ENCODE data around the gene USH1G.

The USH1G gene

DNA sequence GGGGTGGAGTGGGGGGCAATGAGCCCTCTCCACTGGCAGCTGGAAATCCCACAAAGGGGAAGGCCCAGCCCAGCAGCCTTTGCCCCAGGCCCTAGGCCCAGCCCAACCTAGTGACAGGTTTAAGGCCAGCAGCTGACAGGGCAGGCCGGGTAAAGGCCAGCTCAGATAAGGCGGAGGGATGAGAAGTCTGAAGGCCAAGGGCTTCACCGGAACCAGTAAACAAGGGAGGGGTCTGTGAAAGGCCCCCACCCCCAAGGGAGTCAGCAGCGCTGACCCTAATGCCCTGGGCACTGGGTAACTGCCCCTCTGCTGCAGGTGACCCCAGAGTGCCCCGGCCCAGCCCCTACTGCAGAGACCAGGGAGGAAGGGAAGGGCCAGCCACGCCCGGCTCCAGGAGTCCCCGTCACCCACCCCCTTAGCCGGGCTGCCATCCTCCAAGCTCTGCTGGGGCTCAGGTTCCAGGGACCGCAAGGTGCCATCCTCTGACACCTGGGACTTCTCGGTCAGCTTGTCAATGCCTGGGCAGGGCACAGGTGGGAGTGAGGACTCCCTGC, 30.2 kb upstream of the USH1G start:
- DNase-seq: no peak

GRCh38 chr17:74952431-74953133, 29.5 kb upstream of the USH1G start:
- no peak for DNase-seq

- DNase-seq: no peak
Observed at GRCh38 chr17:74951680-74952421, 28.8 kb upstream of the USH1G start.

- no peak for DNase-seq
Observed at GRCh38 chr17:74951065-74951464, 28.0 kb upstream of the USH1G start.

DNA sequence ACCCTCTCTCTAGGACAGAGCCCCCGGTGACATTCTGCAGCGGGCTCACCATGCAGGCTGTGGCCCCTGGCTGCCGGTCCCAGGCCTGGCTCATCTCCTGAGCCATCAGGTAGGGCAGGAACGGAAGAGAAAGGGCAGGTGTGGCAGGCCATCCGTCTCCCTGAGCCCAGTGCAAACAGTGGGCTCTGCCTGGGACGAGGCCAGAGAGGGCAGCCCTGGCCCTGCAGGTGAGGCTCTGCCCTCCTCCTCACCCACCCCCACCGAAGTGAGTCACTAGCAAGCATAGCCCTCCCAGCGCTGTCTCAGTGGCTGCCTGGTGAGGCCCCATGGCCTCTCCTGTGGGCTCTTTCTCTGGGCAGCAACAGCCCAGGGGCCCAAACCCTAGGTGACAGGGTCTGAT, 27.2 kb upstream of the USH1G start:
- DNase-seq: no peak

DNA sequence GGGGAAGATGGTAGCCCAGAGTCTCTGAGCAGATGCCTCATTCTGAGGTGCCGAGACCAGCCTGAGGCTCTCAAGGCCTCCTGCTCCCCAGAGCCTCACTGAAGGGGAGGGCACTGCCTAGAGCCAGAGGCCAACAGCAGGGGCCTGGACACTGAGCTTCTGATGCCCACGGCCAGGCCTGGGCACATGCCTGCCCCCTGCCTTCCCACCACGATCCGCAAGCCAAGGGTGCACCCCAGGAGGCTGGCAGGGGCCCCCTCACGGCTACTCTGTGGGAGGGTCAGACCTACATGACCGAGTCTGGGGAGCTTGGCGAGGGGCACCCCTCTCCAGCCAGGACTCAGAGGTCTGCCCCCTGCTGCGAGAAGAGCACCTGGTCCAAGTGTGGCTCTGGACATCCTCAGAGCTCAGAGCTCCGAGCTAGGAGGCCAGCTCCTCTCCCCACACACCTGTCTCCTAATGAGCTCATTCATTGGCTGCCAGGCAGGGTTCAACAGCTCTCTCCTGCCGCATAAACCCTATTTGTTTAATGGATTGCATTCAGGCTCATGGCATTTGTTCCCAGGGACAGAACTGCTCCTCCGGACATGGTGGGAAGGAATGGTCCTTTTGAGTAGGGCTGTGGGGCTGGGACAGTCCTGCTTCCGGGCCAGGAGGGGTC, 26.5 kb upstream of the USH1G start:
- no peak for DNase-seq

DNA sequence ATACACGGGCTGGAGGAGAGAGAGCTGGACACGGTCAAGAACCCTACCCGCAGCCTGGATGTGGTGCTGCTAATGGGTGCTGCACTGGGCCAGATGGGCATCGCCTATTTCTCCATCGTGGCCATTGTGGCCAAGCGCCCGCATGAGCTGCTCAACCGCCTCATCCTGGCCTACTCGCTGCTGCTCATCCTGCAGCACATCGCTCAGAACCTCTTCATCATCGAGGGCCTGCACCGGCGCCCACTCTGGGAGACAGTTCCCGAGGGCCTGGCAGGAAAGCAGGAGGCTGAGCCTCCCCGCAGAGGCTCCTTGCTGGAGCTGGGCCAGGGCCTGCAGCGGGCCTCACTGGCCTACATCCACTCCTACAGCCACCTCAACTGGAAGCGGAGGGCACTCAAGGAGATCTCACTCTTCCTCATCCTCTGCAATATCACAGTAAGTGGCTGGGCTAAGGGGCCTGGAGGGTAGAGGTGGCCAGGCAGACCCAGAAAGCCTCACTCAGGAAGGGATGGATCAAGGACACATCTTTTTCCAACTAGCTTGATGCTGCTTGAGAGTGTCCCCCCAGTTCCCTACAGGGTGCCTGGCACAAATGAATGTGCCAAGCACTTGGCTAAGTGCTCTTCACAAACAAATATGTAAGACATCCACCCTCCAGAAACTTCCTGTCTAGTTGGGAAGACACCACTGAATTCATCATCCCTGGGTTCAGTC, 24.1 kb upstream of the USH1G start:
- DNase-seq: no peak

GRCh38 chr17:74946641-74947040, 23.6 kb upstream of the USH1G start:
- DNase-seq: no peak

DNA sequence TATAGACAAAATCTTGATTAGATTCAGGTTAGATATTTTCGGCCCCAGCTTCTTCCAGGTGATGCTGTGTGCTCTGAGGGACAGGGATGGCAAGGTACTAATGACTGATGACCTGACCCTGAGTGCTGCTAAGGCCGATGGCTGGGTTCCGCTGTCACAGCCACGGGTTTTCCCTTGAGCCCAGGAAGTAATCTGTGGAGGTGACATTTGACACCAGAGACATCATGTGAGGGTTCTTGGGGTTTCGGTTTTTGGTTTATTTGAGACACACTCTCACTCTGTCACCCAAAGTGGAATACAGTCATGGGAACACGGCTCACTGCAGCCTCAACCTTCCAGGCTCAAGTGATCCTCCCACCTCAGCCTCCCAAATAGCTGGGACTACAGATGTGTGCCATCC, 22.5 kb upstream of the USH1G start:
- DNase-seq: no peak

DNA sequence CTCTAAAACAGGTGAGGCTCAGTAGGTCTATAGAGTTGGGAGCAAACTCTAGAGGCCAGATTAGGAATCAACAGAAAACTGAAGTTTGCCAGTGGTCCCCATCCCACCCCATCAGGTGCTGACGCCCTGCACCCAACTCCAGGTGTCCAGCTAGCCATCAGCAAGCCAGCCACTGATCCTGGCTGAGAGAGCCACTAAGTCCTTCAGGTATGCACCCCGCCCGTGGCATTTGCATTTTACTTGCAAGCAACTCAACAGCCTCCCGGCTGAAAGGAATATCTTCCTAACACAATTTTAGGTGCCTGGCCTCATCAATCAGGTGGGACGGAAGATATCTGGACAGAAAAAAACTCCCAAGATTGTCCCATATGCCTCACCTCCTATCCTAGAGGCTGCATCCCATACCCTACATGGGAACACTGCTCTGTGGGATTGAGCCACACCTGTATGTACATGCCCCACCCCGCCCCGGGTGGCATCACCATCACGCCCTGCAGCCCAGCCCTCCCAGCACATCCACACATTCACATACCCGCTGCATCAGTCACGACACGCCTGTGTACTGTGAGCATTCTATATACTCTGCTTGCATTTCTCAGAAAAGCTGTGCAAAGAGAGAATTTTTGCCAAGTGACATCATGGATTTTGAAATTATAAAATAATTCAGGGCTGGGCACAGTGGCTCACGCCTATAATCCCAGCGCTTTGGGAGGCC, 20.9 kb upstream of the USH1G start:
- DNase-seq: no peak

- no peak for DNase-seq
Observed at GRCh38 chr17:74941128-74941725, 18.2 kb upstream of the USH1G start.

DNA sequence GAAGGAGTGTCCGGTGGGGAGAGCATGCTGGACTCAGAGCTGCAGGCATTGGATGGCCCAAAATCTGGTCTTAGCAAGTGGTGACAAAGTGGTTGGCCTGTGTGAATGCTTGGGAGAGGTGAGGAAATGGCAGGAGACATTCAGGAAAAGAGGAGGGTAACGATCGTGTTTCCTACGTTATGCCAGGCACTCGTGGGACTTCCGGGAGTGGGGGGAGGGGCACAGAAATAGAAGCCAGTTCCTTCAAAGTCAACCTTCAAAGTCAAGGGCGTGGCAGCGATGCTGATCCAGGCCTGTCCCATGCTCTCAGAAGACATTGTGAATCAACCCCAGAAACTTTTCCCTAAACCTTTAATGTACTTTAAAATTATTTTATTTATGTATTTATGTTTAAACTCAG, 16.5 kb upstream of the USH1G start:
- DNase-seq: no peak

GRCh38 chr17:74938194-74938950, 15.3 kb upstream of the USH1G start:
- DNase-seq: no peak

DNA sequence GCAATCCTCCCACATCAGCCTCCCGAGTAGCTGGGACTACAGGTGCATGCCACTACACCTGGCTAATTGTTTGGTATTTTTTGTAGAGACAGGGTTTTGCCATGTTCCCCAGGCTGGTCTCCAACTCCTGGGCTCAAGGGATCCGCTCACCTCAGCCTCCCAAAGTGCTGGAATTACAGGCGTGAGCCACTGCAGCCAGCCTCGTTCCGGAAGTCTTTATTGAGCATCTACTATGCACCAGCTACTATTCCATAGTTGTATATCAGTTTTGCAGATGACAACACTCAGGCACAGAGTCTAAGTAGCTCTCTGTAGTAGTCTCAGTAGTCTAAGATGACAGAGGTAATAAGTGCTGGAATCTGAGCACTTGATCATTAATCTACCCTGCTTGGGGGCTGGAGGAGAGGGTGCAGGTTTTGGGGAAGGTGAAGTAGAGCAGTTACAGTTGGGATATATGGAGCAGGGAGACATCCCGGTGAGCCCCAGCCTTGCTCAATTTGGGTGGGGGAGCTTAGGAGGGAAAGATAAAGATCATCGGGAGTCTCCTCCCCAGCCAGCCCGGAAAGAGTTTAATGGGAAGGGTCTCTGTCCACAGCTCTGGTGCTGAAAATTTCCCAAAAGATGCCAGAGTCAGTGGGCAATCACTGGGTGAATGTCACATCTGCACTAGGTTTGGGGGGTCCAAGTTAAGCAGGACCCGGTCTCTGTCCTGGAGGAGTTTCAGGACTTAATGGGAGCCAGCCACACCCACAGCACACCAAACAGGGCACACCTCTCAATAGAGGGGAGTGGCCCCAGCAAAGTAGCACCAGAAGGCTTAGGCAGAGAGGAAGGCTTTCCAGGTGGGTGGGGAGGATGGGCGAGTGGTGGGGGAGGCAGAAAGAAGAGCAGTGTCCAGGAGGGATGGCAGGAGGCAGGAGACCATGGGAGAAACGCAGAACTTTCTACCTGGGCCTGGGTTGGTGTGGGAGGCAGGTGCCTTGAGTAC, 14.3 kb upstream of the USH1G start:
- no peak for DNase-seq

- DNase-seq: no peak
Observed at GRCh38 chr17:74936470-74936799, 13.4 kb upstream of the USH1G start.

- no peak for DNase-seq
Observed at GRCh38 chr17:74935585-74936469, 12.8 kb upstream of the USH1G start, which contains the start of gene OTOP3. Gene OTOP3, plus strand, starts transcription at chr17:74935898. Its CDS starts 24 bp downstream, at chr17:74935922.

- no peak for DNase-seq
Observed at GRCh38 chr17:74935048-74935447, 12.0 kb upstream of the USH1G start.

DNA sequence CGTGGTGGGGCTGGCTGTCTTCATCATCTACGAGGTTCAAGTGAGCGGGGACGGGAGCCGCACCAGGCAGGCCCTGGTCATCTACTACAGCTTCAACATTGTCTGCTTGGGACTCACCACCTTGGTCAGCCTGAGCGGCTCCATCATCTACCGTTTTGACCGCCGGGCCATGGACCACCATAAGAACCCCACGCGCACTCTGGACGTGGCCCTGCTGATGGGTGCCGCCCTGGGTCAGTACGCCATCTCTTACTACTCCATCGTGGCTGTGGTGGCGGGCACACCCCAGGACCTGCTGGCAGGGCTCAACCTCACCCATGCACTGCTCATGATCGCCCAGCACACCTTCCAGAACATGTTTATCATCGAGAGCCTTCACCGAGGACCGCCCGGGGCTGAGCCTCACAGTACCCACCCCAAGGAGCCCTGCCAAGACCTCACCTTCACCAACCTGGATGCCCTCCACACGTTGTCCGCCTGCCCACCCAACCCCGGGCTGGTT, 7.5 kb upstream of the USH1G start:
- no peak for DNase-seq

- no peak for DNase-seq
Observed at GRCh38 chr17:74928786-74929185, 5.7 kb upstream of the USH1G start.

Data from DMS79 treated with DMSO at 0.1 percent for 48 hours (cell line).